Measurements from ENCODE around the gene HIPK3. TPM values are rescaled to one million over a fixed set of nuclear protein-coding genes. Genes with fewer than 3 reads are reported as not detected.
"Not testable (repeated sequence)": the region's sequence is repeated elsewhere in the genome, so short reads cannot be mapped to it uniquely, and the experiment has no call there.

The HIPK3 gene
- total and polyA plus RNA-seq, 8 donors: 43.1 to 126 (median 50.5) TPM

DNA sequence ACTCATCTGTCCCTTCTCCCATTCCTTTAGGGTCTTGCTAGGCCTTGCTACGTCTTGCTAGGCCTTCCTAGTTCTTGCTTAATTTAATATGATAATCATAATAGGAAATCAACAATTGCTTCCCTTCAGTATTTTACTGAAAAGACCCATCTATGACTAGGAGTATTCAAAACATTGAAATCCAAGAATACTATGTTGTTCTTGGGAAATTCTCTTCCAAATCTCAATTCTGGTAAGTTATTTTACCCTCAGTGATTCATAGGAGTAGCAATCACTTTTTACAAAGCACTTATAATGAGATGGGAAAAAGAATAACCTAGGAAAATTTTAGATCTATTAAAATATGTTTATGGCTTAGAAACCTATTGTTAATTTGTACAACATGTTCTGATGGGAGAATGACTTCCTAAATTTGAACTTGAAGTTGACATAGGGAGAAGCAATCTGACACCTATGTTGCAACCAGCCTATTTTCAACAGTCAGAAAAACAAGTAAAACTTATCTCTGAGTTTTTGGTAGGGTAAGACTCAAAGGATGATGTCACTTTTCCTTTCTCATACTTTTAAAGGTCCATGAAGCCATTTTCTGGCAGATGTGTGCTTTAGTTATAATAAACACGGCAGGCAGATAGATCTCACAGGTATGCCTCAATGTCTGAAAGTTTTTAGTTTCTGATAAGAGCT lies 29.5 kb upstream of the HIPK3 start:
- ATAC-seq (peak; percentile 43), DNase-seq (no peak)

DNA sequence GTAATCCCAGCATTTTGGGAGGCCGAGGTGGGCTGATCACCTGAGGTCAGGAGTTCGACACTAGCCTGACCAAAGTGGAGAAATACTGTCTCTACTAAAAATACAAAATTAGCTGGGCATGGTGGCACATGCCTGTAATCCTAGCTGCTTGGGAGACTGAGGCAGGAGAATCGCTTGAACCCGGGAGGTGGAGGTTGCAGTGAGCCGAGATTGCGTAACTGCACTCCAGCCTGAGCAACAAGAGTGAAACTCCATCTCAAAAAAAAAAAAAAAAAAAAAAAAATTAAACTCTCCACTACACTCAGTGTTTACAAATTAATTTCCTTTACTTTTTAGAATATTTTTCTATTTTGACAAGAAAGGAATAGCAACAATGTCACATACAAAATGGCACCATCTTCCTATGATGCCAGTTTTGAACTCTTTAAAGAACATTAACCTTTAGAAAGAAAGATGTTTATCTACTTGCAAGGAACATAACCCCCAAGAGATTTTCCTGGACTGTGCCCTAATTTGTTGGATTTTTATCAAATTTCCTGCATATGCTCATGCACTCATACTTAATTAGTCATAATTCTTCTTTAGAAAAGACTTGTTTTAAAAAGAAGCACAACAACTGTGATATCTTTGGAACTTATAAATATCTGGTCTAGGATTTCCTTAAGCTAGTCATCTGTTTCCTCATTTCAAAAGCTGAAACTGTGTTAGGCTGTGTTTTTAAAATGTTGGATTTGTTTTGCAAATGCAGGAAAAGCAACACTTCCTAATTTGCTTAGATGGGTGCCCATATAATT lies 22.6 kb upstream of the HIPK3 start:
- Histone ChIP-seq H3K27me3 (no peaks in the 10 kb centered on the region), H3K4me1 (peaks cover 0 to 12% of the 10 kb centered on the region in 2 donors), H3K27ac (peak overlapping the region in 1 of 2 donors; percentile 46), H3K36me3 (no peaks in the 10 kb centered on the region), H3K9me3 (no peaks in the 10 kb centered on the region), H3K4me3 (no peak overlapping the region)
- DNase-seq (peak in 1 of 4 donors; percentile 13), ATAC-seq (no peak)
- intact Hi-C loops (cut with DNase I): no loop called here
- TF ChIP-seq, protein P1, sequence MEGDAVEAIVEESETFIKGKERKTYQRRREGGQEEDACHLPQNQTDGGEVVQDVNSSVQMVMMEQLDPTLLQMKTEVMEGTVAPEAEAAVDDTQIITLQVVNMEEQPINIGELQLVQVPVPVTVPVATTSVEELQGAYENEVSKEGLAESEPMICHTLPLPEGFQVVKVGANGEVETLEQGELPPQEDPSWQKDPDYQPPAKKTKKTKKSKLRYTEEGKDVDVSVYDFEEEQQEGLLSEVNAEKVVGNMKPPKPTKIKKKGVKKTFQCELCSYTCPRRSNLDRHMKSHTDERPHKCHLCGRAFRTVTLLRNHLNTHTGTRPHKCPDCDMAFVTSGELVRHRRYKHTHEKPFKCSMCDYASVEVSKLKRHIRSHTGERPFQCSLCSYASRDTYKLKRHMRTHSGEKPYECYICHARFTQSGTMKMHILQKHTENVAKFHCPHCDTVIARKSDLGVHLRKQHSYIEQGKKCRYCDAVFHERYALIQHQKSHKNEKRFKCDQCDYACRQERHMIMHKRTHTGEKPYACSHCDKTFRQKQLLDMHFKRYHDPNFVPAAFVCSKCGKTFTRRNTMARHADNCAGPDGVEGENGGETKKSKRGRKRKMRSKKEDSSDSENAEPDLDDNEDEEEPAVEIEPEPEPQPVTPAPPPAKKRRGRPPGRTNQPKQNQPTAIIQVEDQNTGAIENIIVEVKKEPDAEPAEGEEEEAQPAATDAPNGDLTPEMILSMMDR (IDR thresholded peaks at IDR 0.05): no peak

More for the DNA sequence above, 29.5 kb upstream of the HIPK3 start:
- Histone ChIP-seq H3K4me3 (no peak overlapping the region), H3K36me3 (no peaks in the 10 kb centered on the region), H3K27me3 (no peaks in the 10 kb centered on the region), H3K9me3 (no peaks in the 10 kb centered on the region), H3K4me1 (peaks cover 0 to 15% of the 10 kb centered on the region in 2 donors), H3K27ac (peak overlapping the region in 1 of 2 donors; percentile 45)
- intact Hi-C loops (cut with DNase I): no loop called here
- TF ChIP-seq, protein P1 (IDR thresholded peaks at IDR 0.05): no peak

DNA sequence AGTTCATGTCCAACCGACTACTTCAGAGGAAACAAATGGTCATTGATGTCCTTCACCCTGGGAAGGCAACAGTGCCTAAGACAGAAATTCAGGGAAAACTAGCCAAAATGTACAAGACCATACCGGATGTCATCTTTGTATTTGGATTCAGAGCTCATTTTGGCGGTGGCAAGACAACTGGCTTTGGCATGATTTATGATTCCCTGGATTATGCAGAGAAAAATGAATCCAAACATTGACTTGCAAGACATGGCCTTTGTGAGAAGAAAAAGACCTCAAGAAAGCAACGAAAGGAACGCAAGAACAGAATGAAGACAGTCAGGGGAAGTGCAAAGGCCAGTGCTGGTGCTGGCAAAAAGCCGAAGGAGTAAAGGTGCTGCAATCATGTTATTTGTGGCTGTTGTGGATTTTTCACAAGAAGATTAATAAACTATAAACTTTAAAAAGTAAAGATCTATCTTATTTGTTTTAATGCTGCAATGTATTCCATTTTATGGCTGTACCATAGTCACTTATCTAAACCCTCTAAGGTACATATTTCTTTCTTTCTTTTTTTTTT lies 20.1 kb upstream of the HIPK3 start:
- DNase-seq (no peak), ATAC-seq (no peak)
- Histone ChIP-seq H3K27ac (no peak overlapping the region), H3K36me3 (no peaks in the 10 kb centered on the region), H3K4me1 (peaks cover 0 to 12% of the 10 kb centered on the region in 2 donors), H3K4me3 (no peak overlapping the region), H3K27me3 (no peaks in the 10 kb centered on the region), H3K9me3 (no peaks in the 10 kb centered on the region)
- intact Hi-C loops (cut with DNase I): no loop called here
- TF ChIP-seq, protein P1 (IDR thresholded peaks at IDR 0.05): no peak

DNA sequence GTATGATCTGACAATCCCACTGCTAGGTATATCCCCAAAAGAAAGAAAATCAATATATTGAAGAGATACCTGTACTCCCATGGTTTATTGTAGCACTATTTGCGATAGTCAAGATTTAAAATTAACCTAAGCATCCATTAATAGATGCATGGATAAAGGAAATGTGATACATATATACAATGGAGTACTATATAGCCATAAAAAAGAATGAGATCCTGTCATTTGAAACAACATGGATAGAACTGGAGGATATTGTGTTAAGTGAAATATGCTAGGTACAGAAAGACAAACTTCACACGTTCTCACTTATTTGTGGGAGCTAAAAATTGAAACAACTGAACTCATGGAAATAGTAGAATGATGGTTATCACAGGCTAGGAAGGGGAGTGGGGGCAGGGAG lies 14.6 kb upstream of the HIPK3 start:
- Histone ChIP-seq H3K27ac (no peak overlapping the region), H3K9me3 (no peaks in the 10 kb centered on the region)
- intact Hi-C loops (cut with DNase I): no loop called here

DNA sequence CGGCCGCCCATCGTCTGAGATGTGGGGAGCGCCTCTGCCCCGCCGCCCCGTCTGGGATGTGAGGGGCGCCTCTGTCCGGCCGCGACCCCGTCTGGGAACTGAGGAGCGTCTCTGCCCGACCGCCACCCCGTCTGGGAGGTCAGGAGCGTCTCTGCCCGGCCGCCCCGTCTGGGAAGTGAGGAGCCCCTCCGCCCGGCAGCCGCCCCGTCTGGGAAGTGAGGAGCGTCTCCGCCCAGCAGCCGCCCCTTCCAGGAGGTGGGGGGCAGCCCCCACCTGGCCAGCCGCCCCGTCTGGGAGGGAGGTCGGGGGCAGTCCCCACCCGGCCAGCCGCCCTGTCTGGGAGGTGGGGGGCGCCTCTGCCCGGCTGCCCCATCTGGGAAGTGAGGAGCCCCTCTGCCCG lies 13.5 kb upstream of the HIPK3 start:
- H3K27ac ChIP-seq, ATAC-seq, H3K36me3 ChIP-seq: not testable (repeated sequence)

More for the DNA sequence above, 14.6 kb upstream of the HIPK3 start:
- Histone ChIP-seq H3K36me3 (no peaks in the 10 kb centered on the region), H3K27me3 (no peaks in the 10 kb centered on the region), H3K4me3 (no peak overlapping the region), H3K4me1 (no peaks in the 10 kb centered on the region)
- TF ChIP-seq, protein P1 (IDR thresholded peaks at IDR 0.05): no peak
- ATAC-seq (no peak), DNase-seq (no peak)

More for the DNA sequence above, 13.5 kb upstream of the HIPK3 start:
- H3K4me3 ChIP-seq; H3K27me3 ChIP-seq; H3K4me1 ChIP-seq; H3K9me3 ChIP-seq; intact Hi-C loops (cut with DNase I): not testable (repeated sequence)
- DNase-seq: peak in 1 of 4 donors; percentile 64
